Activated CD8-positive, alpha-beta memory T cell treated with anti-CD3 and anti-CD28 coated beads for 36 hours (primary cell): ENCODE measurements around the gene CMYA5. TPM values are rescaled to one million over a fixed set of nuclear protein-coding genes. Genes with fewer than 3 reads are reported as not detected.
"Not testable (repeated sequence)": the region's sequence is repeated elsewhere in the genome, so short reads cannot be mapped to it uniquely, and the experiment has no call there.

Experiments used
- CTCF ChIA-PET: fragments of 350-600 bp; sonication (Branson Sonifier 250); formaldehyde crosslinking; loops from one replicate; lab custom pipeline; 2021; ENCODE audit warnings: antibody characterized with exemption; lab: Charles Lee
- POLR2A ChIA-PET: fragments of 350-600 bp; sonication (Branson Sonifier 250); formaldehyde crosslinking; loops from one replicate; lab custom pipeline; 2021; ENCODE audit warnings: antibody characterized with exemption; lab: Charles Lee
- total RNA-seq, 2 experiments: library from RNA; stranded (reverse); gene quantifications; one replicate each; pipeline ENCODE4 v1.2.3, GENCODE V29; 2021

CMYA5 gene
- total RNA-seq, 2 experiments from 2014 or later = 0.10 to 0.19 TPM

GRCh38 chr5:79772651-79773050, 83.0 kb downstream of the CMYA5 start:
- ChIA-PET POLR2A (no interaction called here), CTCF (interaction anchor here (0.8 kb wide), 1 partner anchor 20 kb away, joined by 3 read pairs; no protein-coding TSS in a partner anchor)

GRCh38 chr5:79773612-79774011, 84.0 kb downstream of the CMYA5 start:
- ChIA-PET POLR2A (no interaction called here), CTCF (interaction anchor here (0.8 to 0.9 kb wide), 2 partner anchors 21 to 32 kb away, joined by 3 read pairs; no protein-coding TSS in a partner anchor)

GRCh38 chr5:79774171-79774854, 84.7 kb downstream of the CMYA5 start:
- ChIA-PET POLR2A (no interaction called here), CTCF (interaction anchor here (0.9 kb wide), 1 partner anchor 33 kb away, joined by 3 read pairs; no protein-coding TSS in a partner anchor)

- CTCF ChIA-PET = no interaction called here
- POLR2A ChIA-PET = no interaction called here
These were observed 85.2 kb downstream of the CMYA5 start for GRCh38 chr5:79774855-79775237.

GRCh38 chr5:79784741-79785140, 95.1 kb downstream of the CMYA5 start:
- POLR2A ChIA-PET = not testable (repeated sequence)
- CTCF ChIA-PET = interaction anchor here (0.6 kb wide), 1 partner anchor 19 kb away, joined by 3 read pairs; no protein-coding TSS in a partner anchor

GRCh38 chr5:79785983-79786382, 96.3 kb downstream of the CMYA5 start:
- CTCF ChIA-PET = interaction anchor here (0.5 kb wide), 1 partner anchor 103 kb away, joined by 4 read pairs; no protein-coding TSS in a partner anchor
- POLR2A ChIA-PET = no interaction called here

GRCh38 chr5:79787448-79787847, 97.8 kb downstream of the CMYA5 start:
- ChIA-PET CTCF (no interaction called here), POLR2A (no interaction called here)

- POLR2A ChIA-PET = interaction anchor here (0.7 kb wide), 1 partner anchor 99 kb away, joined by 3 read pairs; no protein-coding TSS in a partner anchor
These were observed 102.2 kb downstream of the CMYA5 start for GRCh38 chr5:79791843-79792242.

GRCh38 chr5:79792463-79792862, 102.8 kb downstream of the CMYA5 start:
- CTCF ChIA-PET = no interaction called here

More at GRCh38 chr5:79791843-79792242, 102.2 kb downstream of the CMYA5 start:
- CTCF ChIA-PET = no interaction called here

GRCh38 chr5:79793304-79793703, 103.7 kb downstream of the CMYA5 start:
- ChIA-PET CTCF (no interaction called here), POLR2A (no interaction called here)

More at GRCh38 chr5:79792463-79792862, 102.8 kb downstream of the CMYA5 start:
- POLR2A ChIA-PET = no interaction called here

- POLR2A ChIA-PET = no interaction called here
- CTCF ChIA-PET = no interaction called here
These were observed 104.1 kb downstream of the CMYA5 start for GRCh38 chr5:79793722-79794121.

- POLR2A ChIA-PET = no interaction called here
These were observed 104.7 kb downstream of the CMYA5 start for GRCh38 chr5:79794347-79794746.

GRCh38 chr5:79795764-79796398, 106.2 kb downstream of the CMYA5 start:
- POLR2A ChIA-PET = no interaction called here

More at GRCh38 chr5:79794347-79794746, 104.7 kb downstream of the CMYA5 start:
- CTCF ChIA-PET = no interaction called here

GRCh38 chr5:79798893-79799590, 109.4 kb downstream of the CMYA5 start:
- POLR2A ChIA-PET = no interaction called here
- CTCF ChIA-PET = no interaction called here

More at GRCh38 chr5:79795764-79796398, 106.2 kb downstream of the CMYA5 start:
- CTCF ChIA-PET = no interaction called here

- ChIA-PET CTCF (no interaction called here), POLR2A (no interaction called here)
These were observed 111.6 kb downstream of the CMYA5 start for GRCh38 chr5:79800979-79801827.

- CTCF ChIA-PET = no interaction called here
- POLR2A ChIA-PET = no interaction called here
These were observed 112.8 kb downstream of the CMYA5 start for GRCh38 chr5:79802406-79802805.

- CTCF ChIA-PET = no interaction called here
- POLR2A ChIA-PET = no interaction called here
These were observed 113.4 kb downstream of the CMYA5 start for GRCh38 chr5:79803007-79803406.

GRCh38 chr5:79806741-79807140, 117.1 kb downstream of the CMYA5 start:
- POLR2A ChIA-PET = no interaction called here
- CTCF ChIA-PET = no interaction called here

GRCh38 chr5:79809743-79810142, 120.1 kb downstream of the CMYA5 start:
- POLR2A ChIA-PET = no interaction called here
- CTCF ChIA-PET = no interaction called here
